GM10248 (cell line): ENCODE measurements around the gene MT1E.

Experiments
- CTCF ChIA-PET: fragments of 300-600 bp; sonication (Branson Sonifier 250); formaldehyde crosslinking; extraction: SDS; loops from one replicate; lab custom pipeline; 2021; ENCODE audit warnings: antibody characterized with exemption; lab: Yijun Ruan, JAX
- POLR2A ChIA-PET: fragments of 350-650 bp; sonication (Branson Sonifier 250); formaldehyde crosslinking; extraction: SDS; loops from one replicate; lab custom pipeline; 2020; ENCODE audit warnings: antibody characterized with exemption; lab: Yijun Ruan, JAX
- DNase-seq: peaks from one replicate; pipeline ENCODE4 v3.0.0; 2012; ENCODE audit errors: extremely low spot score
- TF ChIP-seq, protein P1 (sequence below): IDR thresholded peaks from 2 replicates; pipeline ENCODE4 v1.5.1; 2012; ENCODE audit warnings: mild to moderate bottlenecking, low read depth; ENCODE audit errors: extremely low read depth, missing control alignments, control extremely low read depth

The MT1E gene

DNA sequence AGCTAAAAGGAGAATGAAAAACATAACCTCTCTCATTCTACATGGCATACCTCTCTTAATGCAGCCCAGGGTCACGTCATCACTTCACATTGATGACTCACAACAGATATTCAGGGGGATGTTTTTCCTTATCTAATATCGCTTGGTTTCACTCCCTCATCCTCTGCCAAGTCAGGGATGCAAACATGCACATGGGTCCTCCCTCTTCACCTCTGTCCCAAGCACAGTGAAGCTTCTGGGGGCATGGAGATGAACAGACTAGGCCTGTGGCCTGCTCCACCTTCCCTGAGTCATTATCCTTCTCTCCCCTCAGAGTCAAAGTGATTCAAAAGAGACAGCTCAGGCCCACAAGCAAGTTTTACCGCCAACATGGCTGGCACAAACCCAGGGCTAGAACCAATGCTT, 19.5 kb upstream of the MT1E start:
- no peak for DNase-seq
- CTCF ChIA-PET: interaction anchor here (1.3 to 4.3 kb wide), 2 partner anchors 97 to 358 kb away, joined by 3 to 35 read pairs; no protein-coding TSS in a partner anchor
- POLR2A ChIA-PET: no interaction called here
- TF ChIP-seq, protein P1, sequence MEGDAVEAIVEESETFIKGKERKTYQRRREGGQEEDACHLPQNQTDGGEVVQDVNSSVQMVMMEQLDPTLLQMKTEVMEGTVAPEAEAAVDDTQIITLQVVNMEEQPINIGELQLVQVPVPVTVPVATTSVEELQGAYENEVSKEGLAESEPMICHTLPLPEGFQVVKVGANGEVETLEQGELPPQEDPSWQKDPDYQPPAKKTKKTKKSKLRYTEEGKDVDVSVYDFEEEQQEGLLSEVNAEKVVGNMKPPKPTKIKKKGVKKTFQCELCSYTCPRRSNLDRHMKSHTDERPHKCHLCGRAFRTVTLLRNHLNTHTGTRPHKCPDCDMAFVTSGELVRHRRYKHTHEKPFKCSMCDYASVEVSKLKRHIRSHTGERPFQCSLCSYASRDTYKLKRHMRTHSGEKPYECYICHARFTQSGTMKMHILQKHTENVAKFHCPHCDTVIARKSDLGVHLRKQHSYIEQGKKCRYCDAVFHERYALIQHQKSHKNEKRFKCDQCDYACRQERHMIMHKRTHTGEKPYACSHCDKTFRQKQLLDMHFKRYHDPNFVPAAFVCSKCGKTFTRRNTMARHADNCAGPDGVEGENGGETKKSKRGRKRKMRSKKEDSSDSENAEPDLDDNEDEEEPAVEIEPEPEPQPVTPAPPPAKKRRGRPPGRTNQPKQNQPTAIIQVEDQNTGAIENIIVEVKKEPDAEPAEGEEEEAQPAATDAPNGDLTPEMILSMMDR: no peak

DNA sequence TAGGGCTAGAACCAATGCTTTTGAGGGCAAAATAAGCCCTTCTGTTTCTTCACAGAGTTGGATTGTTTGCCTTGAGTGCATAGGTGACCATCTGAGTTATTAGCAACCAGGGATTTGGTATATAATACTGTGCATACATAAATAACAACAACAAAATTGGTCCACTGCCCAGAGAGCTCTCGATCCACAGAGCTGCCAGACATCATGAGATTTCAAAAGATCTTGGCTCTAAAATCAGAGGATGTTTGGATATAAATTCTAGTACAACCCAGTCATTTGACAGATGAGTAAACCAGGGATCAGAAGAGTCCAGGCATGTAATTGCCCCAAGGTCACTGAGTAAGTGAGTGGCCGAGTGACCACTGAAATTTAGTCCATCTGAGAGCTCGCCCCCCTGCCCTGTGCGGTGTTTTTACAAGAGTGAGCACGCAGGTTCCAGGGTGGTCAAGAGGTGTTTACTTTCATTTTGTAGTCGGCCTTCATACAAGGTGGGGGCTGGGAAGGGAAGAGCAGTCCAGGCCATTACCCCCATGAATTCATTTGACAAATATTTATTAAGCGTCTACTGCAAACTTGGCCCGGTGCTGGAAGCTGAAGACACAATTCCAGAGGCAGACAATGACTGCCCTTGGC, 19.0 kb upstream of the MT1E start:
- TF ChIP-seq, protein P1: no peak
- CTCF ChIA-PET: interaction anchor here (1.0 to 4.3 kb wide), 4 partner anchors 30 to 358 kb away, joined by 3 to 35 read pairs (median 3); no protein-coding TSS in a partner anchor

DNA sequence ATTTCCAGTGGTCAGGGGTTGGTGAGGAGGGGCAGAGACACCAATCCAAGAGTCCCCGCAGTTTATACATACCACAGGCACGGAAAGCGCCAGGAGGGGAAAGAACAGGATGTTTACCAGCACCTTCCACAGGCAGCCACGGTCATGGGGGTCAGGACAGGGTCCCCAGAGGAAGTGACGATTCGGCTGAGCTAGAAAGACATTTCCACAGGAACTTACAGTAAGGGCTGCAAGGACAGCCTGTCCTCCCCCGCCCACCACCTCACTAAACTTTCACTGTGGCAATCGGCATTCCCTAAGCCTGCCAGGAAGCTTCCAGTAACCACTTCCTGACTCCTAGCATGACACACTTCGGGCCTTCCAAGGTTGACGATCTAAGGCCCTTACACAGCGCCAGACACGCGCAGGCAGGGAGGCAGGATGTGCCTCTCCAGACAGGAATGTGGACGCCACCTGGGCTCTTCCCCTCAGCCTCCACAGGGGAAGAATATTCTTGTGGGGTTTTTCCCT, 18.4 kb upstream of the MT1E start:
- TF ChIP-seq, protein P1: no peak
- DNase-seq: no peak
- ChIA-PET POLR2A (no interaction called here), CTCF (interaction anchor here (1.0 to 1.1 kb wide), 2 partner anchors 30 to 95 kb away, joined by 3 read pairs; no protein-coding TSS in a partner anchor)

More for the DNA sequence above, 19.0 kb upstream of the MT1E start:
- POLR2A ChIA-PET: no interaction called here
- DNase-seq: no peak

DNA sequence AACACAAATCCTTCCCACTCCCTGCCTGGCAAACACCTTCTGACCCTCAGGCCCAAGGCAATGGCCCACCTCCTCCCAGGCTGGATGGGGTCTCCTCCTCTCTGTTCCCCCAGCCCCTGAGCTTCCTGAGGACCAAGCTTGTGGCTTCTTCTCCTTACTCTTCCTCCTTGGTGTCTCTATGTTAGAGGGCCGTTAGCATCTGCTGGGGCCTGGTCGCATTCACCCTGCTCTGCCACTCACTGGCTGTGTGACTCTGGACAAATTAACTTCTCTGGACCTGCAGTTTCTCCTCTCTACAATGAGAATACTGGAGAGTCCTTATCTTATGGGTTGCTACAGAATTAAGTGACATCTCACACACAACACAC, 17.9 kb upstream of the MT1E start:
- ChIA-PET POLR2A (interaction anchor here (1.4 kb wide), 1 partner anchor 75 kb away, joined by 5 read pairs; no protein-coding TSS in a partner anchor), CTCF (interaction anchor here (1.0 to 1.1 kb wide), 2 partner anchors 31 to 94 kb away, joined by 3 read pairs; no protein-coding TSS in a partner anchor)
- no peak for DNase-seq
- TF ChIP-seq, protein P1: no peak

GRCh38 chr16:56608043-56608875, 17.3 kb upstream of the MT1E start, which contains the start of gene MT2A:
Gene MT2A, plus strand, starts transcription at chr16:56608584. Its CDS starts 72 bp downstream, at chr16:56608656.
- TF ChIP-seq, protein P1: no peak
- POLR2A ChIA-PET: interaction anchor here (1.4 kb wide), 1 partner anchor 75 kb away, joined by 5 read pairs; no protein-coding TSS in a partner anchor

More at GRCh38 chr16:56608043-56608875, 17.3 kb upstream of the MT1E start, which contains the start of gene MT2A:
- DNase-seq: peak; percentile 94
- CTCF ChIA-PET: interaction anchor here (0.7 to 2.5 kb wide), 4 partner anchors 12 to 94 kb away, joined by 3 to 7 read pairs (median 4); no protein-coding TSS in a partner anchor
